HG03135 (cell line): ENCODE measurements around the gene AKR1C3.
"Not testable (repeated sequence)": the region's sequence is repeated elsewhere in the genome, so short reads cannot be mapped to it uniquely, and the experiment has no call there.

Experiments
- ATAC-seq: cut with Tn5 transposase; IDR thresholded peaks from one replicate; pipeline ENCODE4 v1.9.1; 2021; ENCODE audit warnings: mild to moderate bottlenecking, moderate library complexity; ENCODE audit not compliant: unreplicated experiment

The AKR1C3 gene

GRCh38 chr10:5135581-5135980 is 41.4 kb downstream of the AKR1C3 start:
- ATAC-seq = no peak

DNA sequence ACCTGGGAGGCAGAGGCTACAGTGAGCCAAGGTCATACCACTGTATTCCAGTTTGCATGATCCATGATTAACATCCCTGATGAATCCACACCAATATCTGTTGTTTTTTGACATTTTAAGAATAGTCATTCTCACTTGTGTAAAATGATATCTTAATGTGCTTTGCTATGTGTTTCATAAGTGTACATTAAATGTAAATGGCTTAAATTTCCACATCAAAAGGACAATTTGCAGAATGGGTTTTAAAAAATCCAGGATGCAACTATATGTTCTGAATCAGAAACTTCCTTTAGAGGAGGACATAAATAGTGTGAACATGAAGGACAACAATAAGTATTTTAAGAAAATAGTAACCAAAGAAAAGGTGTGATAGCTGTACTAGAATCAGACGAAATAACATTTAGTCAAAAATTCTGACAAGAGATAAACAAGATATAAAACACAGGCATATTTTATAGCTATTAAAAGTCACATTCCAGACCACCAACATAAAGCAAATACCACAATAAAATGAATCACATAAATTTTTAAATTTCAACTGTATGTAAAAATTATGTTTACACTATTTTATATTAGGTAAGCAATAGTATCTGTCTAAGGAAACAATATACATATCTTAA is 42.4 kb downstream of the AKR1C3 start:
- no peak for ATAC-seq

DNA sequence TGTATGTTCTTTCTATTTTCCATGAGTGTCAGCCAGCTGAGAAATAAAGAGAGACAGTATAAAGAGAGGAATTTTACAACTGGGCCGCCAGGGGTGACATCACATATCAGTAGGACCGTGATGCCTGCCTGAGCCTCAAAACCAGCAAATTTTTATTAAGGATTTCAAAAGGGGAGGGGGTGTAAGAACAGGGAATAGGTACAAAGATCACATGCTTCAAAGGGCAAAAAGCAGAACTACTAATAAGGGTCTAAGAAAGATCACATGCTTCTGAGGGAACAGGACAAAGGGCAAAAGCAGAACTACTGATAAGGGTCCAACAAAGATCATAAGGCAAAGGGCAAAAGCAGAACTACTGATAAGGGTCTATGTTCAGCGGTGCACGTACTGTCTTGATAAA is 43.5 kb downstream of the AKR1C3 start:
- not testable (repeated sequence) for ATAC-seq

GRCh38 chr10:5142199-5142598 is 48.0 kb downstream of the AKR1C3 start:
- no peak for ATAC-seq

DNA sequence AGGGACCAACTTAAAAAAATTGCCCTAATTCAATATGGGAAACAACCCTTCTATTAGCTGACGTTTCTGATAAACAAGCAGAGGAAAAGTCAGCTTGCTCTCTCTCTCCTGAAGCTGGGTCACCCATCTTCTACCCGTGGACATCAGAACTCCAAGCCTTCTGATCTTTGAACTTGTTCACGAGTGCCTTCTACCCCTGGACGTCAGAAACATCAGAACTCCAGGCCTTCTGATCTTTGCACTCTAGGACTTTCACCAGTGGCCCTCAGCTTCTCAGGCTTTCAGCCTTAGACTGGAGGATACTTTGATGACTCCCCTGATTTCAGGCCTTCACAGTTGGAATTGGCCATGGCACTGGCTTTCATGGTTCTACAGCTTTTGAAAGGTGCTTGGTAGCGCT is 48.9 kb downstream of the AKR1C3 start:
- ATAC-seq = no peak

- no peak for ATAC-seq
Observed at GRCh38 chr10:5146920-5147254, 52.7 kb downstream of the AKR1C3 start.

- no peak for ATAC-seq
Observed at GRCh38 chr10:5147255-5147980, 53.2 kb downstream of the AKR1C3 start.

DNA sequence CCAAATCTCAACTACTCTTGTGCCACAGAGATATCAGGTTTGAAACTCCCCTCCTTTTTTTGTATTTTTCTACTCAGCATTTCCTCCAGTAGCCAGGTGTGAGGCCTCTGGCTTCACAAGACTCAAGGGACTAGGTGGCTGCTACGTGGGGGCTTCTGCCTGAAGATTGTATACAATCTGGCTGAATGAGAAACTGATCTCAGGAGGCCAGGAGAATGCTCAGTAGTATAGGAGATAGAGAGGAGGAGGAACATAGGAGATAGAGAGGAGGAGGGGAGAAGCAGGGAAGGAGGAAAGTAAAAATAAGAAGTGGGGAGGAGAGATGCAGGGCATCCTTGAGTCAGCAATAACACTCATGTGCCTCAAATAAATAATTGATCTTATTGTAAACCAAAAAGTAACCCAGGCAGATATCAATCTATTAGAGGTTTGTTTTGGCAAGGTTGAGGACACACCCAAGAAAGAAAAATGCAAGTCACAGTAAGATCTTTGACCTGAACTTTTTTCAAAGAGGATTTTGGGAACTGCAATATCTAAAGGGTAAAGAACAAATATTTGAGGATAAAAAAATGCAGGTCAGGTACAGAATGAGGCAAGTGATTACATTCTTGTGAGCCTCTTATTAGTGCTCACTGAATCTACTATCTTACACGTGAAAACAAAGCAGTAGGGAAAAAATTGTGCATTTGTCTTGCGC is 53.9 kb downstream of the AKR1C3 start:
- ATAC-seq = no peak

DNA sequence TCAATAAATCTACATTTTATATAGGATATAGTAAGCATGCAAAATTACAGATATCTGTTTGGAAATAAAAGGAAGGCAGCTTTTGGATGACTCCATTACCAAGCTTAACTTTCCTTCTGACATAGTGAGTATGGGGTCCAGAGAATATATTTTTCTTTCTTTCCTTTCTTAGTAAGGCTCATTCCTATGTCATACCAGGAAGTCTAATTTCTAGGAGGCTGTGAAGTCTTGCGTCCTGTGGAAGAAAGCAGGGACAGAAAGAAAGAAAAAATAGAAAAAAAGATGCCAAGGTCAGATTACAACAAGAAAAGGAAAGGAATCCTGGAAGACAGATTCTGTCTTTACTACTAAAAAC is 54.4 kb downstream of the AKR1C3 start:
- no peak for ATAC-seq

DNA sequence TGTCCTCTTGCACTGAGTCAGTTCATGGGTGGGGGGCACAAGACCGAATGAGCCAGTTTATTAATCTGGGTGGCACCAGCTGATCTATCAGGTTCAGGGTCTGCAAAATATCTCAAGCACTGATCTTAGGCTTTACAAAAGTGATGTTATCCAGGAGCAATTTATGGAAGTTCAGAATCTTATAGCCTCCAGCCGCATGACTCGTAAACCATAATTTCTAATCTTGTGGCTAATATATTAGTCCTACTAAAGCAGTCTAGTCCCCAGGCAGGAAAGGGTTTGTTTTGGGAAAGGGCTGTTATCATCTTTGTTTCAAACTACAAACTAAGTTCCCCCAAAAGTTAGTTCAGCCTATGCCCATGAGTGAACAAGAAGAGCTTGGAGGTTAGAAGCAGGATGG is 56.9 kb downstream of the AKR1C3 start:
- no peak for ATAC-seq

DNA sequence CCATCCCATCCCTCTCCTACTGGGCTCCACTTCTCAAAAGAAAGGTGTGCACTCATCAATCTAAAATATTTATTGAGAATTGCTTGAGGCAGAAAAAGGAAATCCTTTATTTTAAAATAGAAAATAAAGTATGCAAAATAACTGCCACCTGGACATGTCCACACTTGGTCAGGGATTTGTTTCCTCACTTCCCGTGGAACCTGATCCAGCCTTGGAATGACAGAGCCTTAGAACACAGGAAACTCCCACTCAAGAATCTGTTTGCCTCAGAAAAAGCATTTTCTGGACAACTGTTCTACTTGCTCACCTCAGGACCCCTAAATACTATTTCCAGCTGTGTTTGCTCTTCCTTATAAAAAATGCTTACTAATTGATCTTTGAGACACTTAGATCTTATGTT is 61.7 kb downstream of the AKR1C3 start:
- ATAC-seq = no peak
